GM12878 (cell line): ENCODE data around the gene RNF167. TPM values are rescaled to one million over a fixed set of nuclear protein-coding genes. Genes with fewer than 3 reads are reported as not detected.

Experiments used
- BCLAF1 ChIP-seq: fragments of 450-650 bp; IDR thresholded peaks from 2 replicates; pipeline ENCODE4 v1.6.1; 2017; ENCODE audit warnings: antibody characterized with exemption, mild to moderate bottlenecking, moderate library complexity
- MAX ChIP-seq: IDR thresholded peaks from 2 replicates; pipeline ENCODE4 v1.6.1; 2012; ENCODE audit warnings: low read depth, low read length, improper control_type of control experiment
- SMARCA5 ChIP-seq: fragments of 450-650 bp; IDR thresholded peaks from 2 replicates; pipeline ENCODE4 v1.6.1; 2017; ENCODE audit warnings: mild to moderate bottlenecking
- SMC3 ChIP-seq: IDR thresholded peaks from 2 replicates; pipeline ENCODE4 v1.6.1; 2011; ENCODE audit warnings: low read length, improper control_type of control experiment, borderline replicate concordance
- ZNF24 ChIP-seq: fragments of 450-650 bp; IDR thresholded peaks from 2 replicates; pipeline ENCODE4 v1.6.1; 2017; ENCODE audit warnings: antibody characterized with exemption, mild to moderate bottlenecking
- polyA plus RNA-seq, 11 experiments: library from polyadenylated mRNA; depleted of rRNA in 4 of 11; unstranded in 6 of 11; stranded (reverse) in 5 of 11; fragments of >200 nt; fragmentation: Nextera tagmentation in 4 of 11; fragmentation: Illumina TruSeq in 1 of 11; extraction: Ambion mirVana in 4 of 11; extraction: Trizol in 1 of 11; gene quantifications; 1 replicate in 1 of 11; 2 replicates in 10 of 11; pipeline versions ENCODE4 v1.2.1 to v1.2.3, GENCODE V29; 2011 to 2016; ENCODE audit warnings: inconsistent platforms in 2 of 11, missing spikeins in 2 of 11, low read depth in 1 of 11
- total RNA-seq, 4 experiments: library from RNA; depleted of rRNA in 3 of 4; stranded (reverse); fragments of >200 nt in 3 of 4; fragmentation: Illumina TruSeq in 1 of 4; extraction: Trizol in 1 of 4; gene quantifications; 2 replicates each; pipeline versions ENCODE4 v1.2.1 to v1.2.3, GENCODE V29; 2013 to 2021
- TF ChIP-seq, protein P1 (sequence below): fragments of 450-650 bp; IDR thresholded peaks from 2 replicates; pipeline ENCODE4 v1.6.1; 2018; ENCODE audit warnings: mild to moderate bottlenecking, low read depth, moderate library complexity; ENCODE audit not compliant: partially characterized antibody

RNF167 gene
- total and polyA plus RNA-seq, 10 of the 15 experiments (the other 5 are each of a cell fraction or from before 2014, with no cell fraction given) = 33.6 to 147 (median 57.6) TPM

GRCh38 chr17:4934173-4934979 lies 5.7 kb upstream of the RNF167 start (continued):
- TF ChIP-seq ZNF24 (no peak), BCLAF1 (no peak), SMARCA5 (no peak), SMC3 (no peak), MAX (no peak)
- TF ChIP-seq, protein P1, sequence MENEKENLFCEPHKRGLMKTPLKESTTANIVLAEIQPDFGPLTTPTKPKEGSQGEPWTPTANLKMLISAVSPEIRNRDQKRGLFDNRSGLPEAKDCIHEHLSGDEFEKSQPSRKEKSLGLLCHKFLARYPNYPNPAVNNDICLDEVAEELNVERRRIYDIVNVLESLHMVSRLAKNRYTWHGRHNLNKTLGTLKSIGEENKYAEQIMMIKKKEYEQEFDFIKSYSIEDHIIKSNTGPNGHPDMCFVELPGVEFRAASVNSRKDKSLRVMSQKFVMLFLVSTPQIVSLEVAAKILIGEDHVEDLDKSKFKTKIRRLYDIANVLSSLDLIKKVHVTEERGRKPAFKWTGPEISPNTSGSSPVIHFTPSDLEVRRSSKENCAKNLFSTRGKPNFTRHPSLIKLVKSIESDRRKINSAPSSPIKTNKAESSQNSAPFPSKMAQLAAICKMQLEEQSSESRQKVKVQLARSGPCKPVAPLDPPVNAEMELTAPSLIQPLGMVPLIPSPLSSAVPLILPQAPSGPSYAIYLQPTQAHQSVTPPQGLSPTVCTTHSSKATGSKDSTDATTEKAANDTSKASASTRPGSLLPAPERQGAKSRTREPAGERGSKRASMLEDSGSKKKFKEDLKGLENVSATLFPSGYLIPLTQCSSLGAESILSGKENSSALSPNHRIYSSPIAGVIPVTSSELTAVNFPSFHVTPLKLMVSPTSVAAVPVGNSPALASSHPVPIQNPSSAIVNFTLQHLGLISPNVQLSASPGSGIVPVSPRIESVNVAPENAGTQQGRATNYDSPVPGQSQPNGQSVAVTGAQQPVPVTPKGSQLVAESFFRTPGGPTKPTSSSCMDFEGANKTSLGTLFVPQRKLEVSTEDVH = no peak
